Trophoblast cell (in vitro differentiated cells and primary cell): ENCODE measurements around the gene CDH24.

Source experiments
- DNase-seq, 2 donors: peaks; one replicate each; pipeline ENCODE4 v3.0.0-alpha.2; 2016
- H2AFZ ChIP-seq: 2 replicates; pipeline ENCODE4 v1.6.1; 2013; ENCODE audit warnings: low read length, moderate library complexity, mild to moderate bottlenecking; ENCODE audit not compliant: insufficient read depth, poor library complexity
- H2AK5ac ChIP-seq: 2 replicates; pipeline ENCODE4 v1.6.1; 2013; ENCODE audit warnings: mild to moderate bottlenecking, low read length
- H2BK120ac ChIP-seq: 2 replicates; pipeline ENCODE4 v1.6.1; 2013; ENCODE audit warnings: low read length, mild to moderate bottlenecking, moderate library complexity; ENCODE audit not compliant: insufficient read depth, poor library complexity
- H2BK12ac ChIP-seq: 2 replicates; pipeline ENCODE4 v1.6.1; 2013; ENCODE audit warnings: mild to moderate bottlenecking, low read length, moderate library complexity
- H2BK5ac ChIP-seq: 2 replicates; pipeline ENCODE4 v1.6.1; 2013; ENCODE audit warnings: low read length, low read depth, moderate library complexity, mild to moderate bottlenecking; ENCODE audit not compliant: poor library complexity
- H3K14ac ChIP-seq: 2 replicates; pipeline ENCODE4 v1.6.1; 2013; ENCODE audit warnings: mild to moderate bottlenecking, low read length
- H3K18ac ChIP-seq: 2 replicates; pipeline ENCODE4 v1.6.1; 2013; ENCODE audit warnings: mild to moderate bottlenecking, low read length
- H3K23ac ChIP-seq: 2 replicates; pipeline ENCODE4 v1.6.1; 2013; ENCODE audit warnings: low read length
- H3K27ac ChIP-seq: 2 replicates; pipeline ENCODE4 v1.5.1; 2013; ENCODE audit warnings: low read depth, mild to moderate bottlenecking, inconsistent platforms, low read length, moderate library complexity
- H3K27me3 ChIP-seq: 2 replicates; pipeline ENCODE4 v1.6.1; 2013; ENCODE audit warnings: inconsistent platforms, mild to moderate bottlenecking, low read length, moderate library complexity; ENCODE audit not compliant: insufficient read depth
- H3K36me3 ChIP-seq, 2 experiments: 1 replicate in 1 of 2; 2 replicates in 1 of 2; pipeline ENCODE4 v1.6.1; 2013; ENCODE audit warnings: low read length in 2 of 2, mild to moderate bottlenecking in 2 of 2, moderate library complexity in 1 of 2; ENCODE audit not compliant: insufficient read depth in 2 of 2, control insufficient read depth in 1 of 2
- H3K4ac ChIP-seq: 2 replicates; pipeline ENCODE4 v1.6.1; 2013; ENCODE audit warnings: low read depth, mild to moderate bottlenecking, low read length, moderate library complexity
- H3K4me1 ChIP-seq, 2 experiments: 1 replicate in 1 of 2; 2 replicates in 1 of 2; pipeline ENCODE4 v1.6.1; 2013; ENCODE audit warnings: low read length in 2 of 2, mild to moderate bottlenecking in 2 of 2, moderate library complexity in 1 of 2; ENCODE audit not compliant: insufficient read depth in 2 of 2, control insufficient read depth in 1 of 2
- H3K4me2 ChIP-seq: 2 replicates; pipeline ENCODE4 v1.6.1; 2013; ENCODE audit warnings: inconsistent platforms, mild to moderate bottlenecking, low read length, moderate library complexity
- H3K4me3 ChIP-seq: 2 replicates; pipeline ENCODE4 v1.5.1; 2013; ENCODE audit warnings: mild to moderate bottlenecking, low read depth, low read length, inconsistent platforms
- H3K79me1 ChIP-seq: one replicate; pipeline ENCODE4 v1.6.1; 2013; ENCODE audit warnings: low read length
- H3K79me2 ChIP-seq: 2 replicates; pipeline ENCODE4 v1.6.1; 2013; ENCODE audit warnings: low read length, mild to moderate bottlenecking; ENCODE audit not compliant: control insufficient read depth, insufficient read depth, poor library complexity
- H3K9ac ChIP-seq: 2 replicates; pipeline ENCODE4 v1.6.1; 2013; ENCODE audit warnings: mild to moderate bottlenecking, low read length
- H3K9me3 ChIP-seq: 2 replicates; pipeline ENCODE4 v1.6.1; 2013; ENCODE audit warnings: low read depth, mild to moderate bottlenecking, control low read depth, inconsistent platforms, low read length; ENCODE audit not compliant: insufficient read depth
- H4K12ac ChIP-seq: 2 replicates; pipeline ENCODE4 v1.6.1; 2013; ENCODE audit warnings: low read depth, mild to moderate bottlenecking, low read length, moderate library complexity
- H4K8ac ChIP-seq: 2 replicates; pipeline ENCODE4 v1.6.1; 2013; ENCODE audit warnings: low read depth, mild to moderate bottlenecking, low read length, moderate library complexity
- H4K91ac ChIP-seq: one replicate; pipeline ENCODE4 v1.6.1; 2013; ENCODE audit warnings: low read depth, mild to moderate bottlenecking, low read length, moderate library complexity
- WGBS: extraction: QIAGEN DNeasy Blood & Tissue Kit; methylation state at CpG from one replicate; pipeline ENCODE4 v1.1.7; 2013; ENCODE audit warnings: missing lambda C conversion rate; ENCODE audit not compliant: insufficient read length, insufficient coverage; ENCODE audit errors: extremely low coverage; 5-methylcytosine and 5-hydroxymethylcytosine counted together

The CDH24 gene

DNA sequence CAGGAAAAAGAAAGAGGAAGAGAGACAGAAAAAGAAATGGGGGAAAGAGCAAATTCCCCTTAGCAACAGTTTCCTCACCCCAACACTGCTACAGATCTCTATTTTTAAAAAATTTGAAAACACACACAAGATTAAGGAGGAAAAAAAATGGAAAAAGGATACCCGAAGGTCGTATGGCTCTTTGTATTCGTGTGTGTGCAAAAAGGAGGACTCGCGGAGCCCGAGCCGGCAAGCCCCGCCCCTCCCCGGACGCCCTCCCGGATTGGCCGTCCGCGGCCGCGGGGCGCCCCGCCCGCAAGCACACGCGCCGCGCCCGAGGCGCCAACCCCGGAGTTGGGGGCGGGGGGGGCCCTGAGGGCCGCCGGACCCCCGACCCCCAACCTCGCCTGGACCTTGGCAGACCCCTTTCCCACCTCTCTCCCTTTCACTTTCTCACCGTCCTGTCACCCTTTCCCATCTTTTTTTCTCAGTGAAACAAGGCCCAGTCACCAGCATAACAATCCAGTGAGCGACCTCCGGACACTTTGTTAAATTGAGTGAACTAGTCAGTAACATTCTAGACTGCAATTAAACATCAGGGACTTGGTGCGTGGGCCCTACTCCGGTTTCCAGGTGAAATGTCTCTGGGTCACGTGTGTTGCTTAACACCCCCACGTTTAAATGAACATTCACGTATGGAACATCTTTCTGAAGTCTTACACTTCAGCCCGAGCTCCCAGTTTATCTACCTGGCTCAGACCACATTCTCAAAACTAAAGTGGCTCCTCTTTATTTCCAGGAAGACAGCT, 47.2 kb downstream of the CDH24 start, which contains the start of gene C14orf93:
TSS of gene C14orf93 (minus strand) at position 205 of the 788 bp plus-strand sequence. CDS start 11,120 bp downstream, outside the sequence.
- whole genome bisulfite sequencing = no CpG with 5 or more reads among the region's 40 CpGs
- Histone ChIP-seq H2AFZ (peak within 1 kb of the TSS; percentile 75), H2BK5ac (peak within 1 kb of the TSS; percentile 60), H3K23ac (no peak within 1 kb of the TSS), H3K14ac (peak within 1 kb of the TSS; percentile 75), H3K9me3 (no peaks in the 10 kb centered on the region), H3K4ac (no peak within 1 kb of the TSS), H2BK120ac (peak within 1 kb of the TSS; percentile 72), H3K27ac (peak within 1 kb of the TSS; percentile 39), H3K4me2 (peak within 1 kb of the TSS; percentile 58), H2AK5ac (peak within 1 kb of the TSS; percentile 97), H4K8ac (peak within 1 kb of the TSS; percentile 92), H4K91ac (peak within 1 kb of the TSS; percentile 79), H3K4me3 (peak within 1 kb of the TSS; percentile 48), H4K12ac (peak within 1 kb of the TSS; percentile 84), H3K36me3 (no peaks in the 10 kb centered on the region), H3K79me1 (peaks cover 15% of the 10 kb centered on the region), H3K79me2 (peaks cover 4% of the 10 kb centered on the region), H2BK12ac (peak within 1 kb of the TSS; percentile 76), H3K18ac (peak within 1 kb of the TSS; percentile 79), H3K9ac (no peak within 1 kb of the TSS), H3K4me1 (peaks cover 0 to 2% of the 10 kb centered on the region in 2 experiments), H3K27me3 (no peaks in the 10 kb centered on the region)
- DNase-seq = peak; percentile 51 to 73

GRCh38 chr14:23009483-23009938, 47.8 kb downstream of the CDH24 start:
- H3K27ac ChIP-seq = no peak overlapping the region
- H3K79me2 ChIP-seq = peaks cover 4% of the 10 kb centered on the region
- H3K14ac ChIP-seq = no peak overlapping the region
- no peak overlapping the region for H2AFZ ChIP-seq
- H3K4me2 ChIP-seq = peak overlapping the region; percentile 58
- no peaks in the 10 kb centered on the region for H3K27me3 ChIP-seq
- no peak overlapping the region for H3K4ac ChIP-seq
- H4K12ac ChIP-seq = peak overlapping the region; percentile 51
- H3K79me1 ChIP-seq = peaks cover 15% of the 10 kb centered on the region
- H3K18ac ChIP-seq = no peak overlapping the region
- DNase-seq = no peak
- H3K23ac ChIP-seq = no peak overlapping the region
- H3K9me3 ChIP-seq = no peaks in the 10 kb centered on the region
- H3K4me3 ChIP-seq = no peak overlapping the region
- peak overlapping the region; percentile 97 for H2AK5ac ChIP-seq
- no peaks in the 10 kb centered on the region for H3K36me3 ChIP-seq
- peak overlapping the region; percentile 61 for H4K8ac ChIP-seq
- no CpG with 5 or more reads among the region's 8 CpGs for WGBS
- peaks cover 0 to 2% of the 10 kb centered on the region in 2 experiments for H3K4me1 ChIP-seq
- H2BK5ac ChIP-seq = no peak overlapping the region
- H3K9ac ChIP-seq = no peak overlapping the region
- peak overlapping the region; percentile 43 for H4K91ac ChIP-seq
- H2BK120ac ChIP-seq = no peak overlapping the region
- no peak overlapping the region for H2BK12ac ChIP-seq

- H3K4me2 ChIP-seq = no peak overlapping the region
- no peak overlapping the region for H3K18ac ChIP-seq
These were observed 48.5 kb downstream of the CDH24 start for GRCh38 chr14:23008831-23009230.

GRCh38 chr14:23006544-23007419, 50.5 kb downstream of the CDH24 start:
- H2BK5ac ChIP-seq = peak overlapping the region; percentile 95
- H4K12ac ChIP-seq = peak overlapping the region; percentile 98
- H2AK5ac ChIP-seq = peak overlapping the region; percentile 77
- no peak overlapping the region for H3K23ac ChIP-seq
- peak overlapping the region; percentile 98 for H4K91ac ChIP-seq
- peak overlapping the region; percentile 98 for H3K14ac ChIP-seq
- H3K27ac ChIP-seq = peak overlapping the region; percentile 93
- peaks cover 0 to 2% of the 10 kb centered on the region in 2 experiments for H3K4me1 ChIP-seq
- H3K79me2 ChIP-seq = peaks cover 4% of the 10 kb centered on the region
- no peak overlapping the region for H2BK12ac ChIP-seq
- DNase-seq = peak; percentile 98 to 99
- peak overlapping the region; percentile 88 for H3K4me3 ChIP-seq
- H3K36me3 ChIP-seq = no peaks in the 10 kb centered on the region
- H3K4me2 ChIP-seq = peak overlapping the region; percentile 85
- H3K9ac ChIP-seq = peak overlapping the region; percentile 90
- H2AFZ ChIP-seq = peak overlapping the region; percentile 87
- no CpG with 5 or more reads among the region's 62 CpGs for WGBS
- peak overlapping the region; percentile 87 for H2BK120ac ChIP-seq
- peak overlapping the region; percentile 97 for H3K18ac ChIP-seq
- no peaks in the 10 kb centered on the region for H3K9me3 ChIP-seq
- H4K8ac ChIP-seq = peak overlapping the region; percentile 100
- H3K4ac ChIP-seq = peak overlapping the region; percentile 92
- peaks cover 15% of the 10 kb centered on the region for H3K79me1 ChIP-seq
- no peaks in the 10 kb centered on the region for H3K27me3 ChIP-seq

More at GRCh38 chr14:23008831-23009230, 48.5 kb downstream of the CDH24 start:
- Histone ChIP-seq H3K4ac (no peak overlapping the region), H4K8ac (no peak overlapping the region), H2AK5ac (no peak overlapping the region), H3K14ac (no peak overlapping the region), H3K23ac (no peak overlapping the region), H3K36me3 (no peaks in the 10 kb centered on the region), H2BK12ac (no peak overlapping the region), H3K27ac (no peak overlapping the region), H2AFZ (no peak overlapping the region), H4K12ac (no peak overlapping the region), H3K79me1 (peaks cover 15% of the 10 kb centered on the region), H3K9ac (no peak overlapping the region), H4K91ac (no peak overlapping the region), H2BK5ac (no peak overlapping the region), H3K4me1 (peaks cover 0 to 2% of the 10 kb centered on the region in 2 experiments), H3K9me3 (no peaks in the 10 kb centered on the region), H3K27me3 (no peaks in the 10 kb centered on the region), H3K79me2 (peaks cover 4% of the 10 kb centered on the region), H3K4me3 (no peak overlapping the region), H2BK120ac (no peak overlapping the region)
- no peak for DNase-seq
- no CpG with 5 or more reads among the region's 3 CpGs for WGBS
